Measurements from ENCODE around the gene CCDC149.

The CCDC149 gene

DNA sequence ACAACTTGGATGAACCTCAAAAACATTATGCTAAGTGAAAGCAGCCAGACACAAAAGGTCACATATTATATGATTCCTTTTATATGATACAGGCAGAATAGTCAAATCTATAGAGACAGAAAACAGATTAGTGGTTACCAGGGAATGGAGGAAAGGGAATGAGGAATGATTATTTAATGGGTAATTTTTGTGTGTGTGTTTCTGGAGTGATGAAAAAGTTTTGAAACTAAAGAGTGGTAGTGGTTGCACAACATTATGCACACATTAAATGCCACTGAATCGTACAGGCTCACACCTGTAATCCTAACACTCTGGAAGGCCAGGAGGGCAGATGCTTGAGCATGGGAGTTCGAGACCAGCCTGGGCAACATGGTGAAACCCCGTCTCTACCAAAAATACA is 137.1 kb downstream of the CCDC149 start:
- DNase-seq (ENCODE audit: low spot score), result no peak

DNA sequence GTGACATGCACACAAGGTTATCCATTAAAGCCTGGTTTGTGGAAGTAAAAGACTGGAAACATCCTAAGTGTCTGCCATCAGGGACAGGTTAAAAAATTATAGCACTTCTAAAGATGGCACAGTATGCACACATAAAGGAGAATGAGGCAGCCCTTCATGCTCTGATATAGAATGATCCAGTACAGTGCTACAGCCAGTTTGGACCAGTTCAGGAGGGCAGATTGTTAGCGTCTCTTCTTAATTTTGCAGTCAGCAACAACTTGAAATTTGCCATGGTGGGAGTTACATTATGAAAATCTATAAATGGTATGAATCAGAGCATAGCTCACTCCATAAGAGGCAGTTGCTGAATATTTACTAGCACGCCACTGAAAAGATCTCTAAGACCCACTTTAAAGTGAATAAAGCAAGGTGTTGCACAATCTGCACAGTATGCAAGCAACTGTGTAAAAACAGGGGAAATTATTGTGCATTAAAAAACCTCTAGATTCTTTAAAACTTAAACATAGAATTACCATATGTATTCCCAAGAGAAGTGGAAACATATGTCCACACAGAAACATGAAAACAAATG is 137.7 kb downstream of the CCDC149 start:
- DNase-seq (ENCODE audit: low spot score), result no peak

DNA sequence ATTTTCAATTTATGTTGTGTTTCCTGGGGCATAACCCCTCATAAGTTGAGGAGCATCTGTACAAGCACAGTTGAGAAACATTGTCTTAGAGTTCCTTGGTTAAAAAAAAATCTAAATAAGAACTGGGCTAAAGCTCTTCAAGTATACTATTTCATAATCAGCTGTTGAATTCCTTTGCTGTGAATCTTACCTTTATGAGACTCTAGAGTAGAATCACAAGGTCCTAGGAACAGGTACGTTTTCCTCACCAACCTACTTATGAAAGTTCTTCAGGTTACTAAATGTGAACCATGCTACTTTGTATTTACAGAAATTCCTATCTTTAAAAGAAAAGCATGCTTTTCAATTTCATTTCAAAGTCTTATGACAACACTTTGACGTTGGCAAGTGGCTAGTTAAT is 138.4 kb downstream of the CCDC149 start:
- no peak for DNase-seq (ENCODE audit: low spot score)

DNA sequence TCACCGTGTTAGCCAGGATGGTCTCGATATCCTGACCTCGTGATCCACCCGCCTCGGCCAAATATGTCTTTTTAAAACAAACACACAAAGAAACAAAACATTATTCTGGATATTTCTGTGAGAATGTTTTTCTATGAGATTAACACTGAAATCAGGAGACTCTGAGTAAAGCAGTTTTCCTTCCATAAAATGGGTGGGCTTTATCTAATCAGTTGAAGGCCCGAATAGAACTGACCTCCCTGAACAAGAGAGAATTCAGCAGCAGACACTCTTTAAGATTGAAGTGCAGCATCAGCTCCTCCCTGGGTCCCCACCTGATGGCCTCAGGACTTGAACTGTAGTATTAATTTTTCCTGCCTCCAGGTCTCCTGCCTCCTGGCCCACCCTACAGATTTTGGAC is 139.9 kb downstream of the CCDC149 start:
- no peak for DNase-seq (ENCODE audit: low spot score)

DNA sequence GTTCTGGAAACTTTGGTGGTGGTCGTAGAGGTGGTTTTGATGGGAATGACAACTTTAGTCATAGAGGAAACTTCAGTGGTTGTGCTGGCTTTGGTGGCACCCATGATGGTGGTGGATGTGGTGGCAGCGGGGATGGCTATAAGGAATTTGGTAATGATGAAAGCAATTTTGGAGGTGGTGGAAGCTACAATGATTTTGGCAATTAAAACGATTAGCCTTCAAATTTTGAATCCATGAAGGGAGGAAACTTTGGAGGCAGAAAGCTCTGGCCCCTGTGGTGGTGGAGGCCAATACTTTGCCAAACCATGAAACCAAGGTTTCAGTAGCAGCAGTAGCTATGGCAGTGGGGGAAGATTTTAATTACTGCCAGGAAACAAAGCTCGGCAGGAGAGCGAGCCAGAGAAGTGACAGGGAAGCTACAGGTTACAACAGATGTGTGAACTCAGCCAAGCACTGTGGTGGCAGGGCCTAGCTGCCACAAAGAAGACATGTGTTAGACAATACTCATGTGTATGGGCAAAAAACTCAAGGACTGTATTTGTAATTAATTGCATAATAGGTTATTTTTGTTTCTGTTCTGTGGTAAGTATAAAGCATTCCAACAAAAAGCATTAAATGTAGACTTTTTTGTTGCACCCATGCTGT is 140.7 kb downstream of the CCDC149 start:
- DNase-seq (ENCODE audit: low spot score), result no peak

DNA sequence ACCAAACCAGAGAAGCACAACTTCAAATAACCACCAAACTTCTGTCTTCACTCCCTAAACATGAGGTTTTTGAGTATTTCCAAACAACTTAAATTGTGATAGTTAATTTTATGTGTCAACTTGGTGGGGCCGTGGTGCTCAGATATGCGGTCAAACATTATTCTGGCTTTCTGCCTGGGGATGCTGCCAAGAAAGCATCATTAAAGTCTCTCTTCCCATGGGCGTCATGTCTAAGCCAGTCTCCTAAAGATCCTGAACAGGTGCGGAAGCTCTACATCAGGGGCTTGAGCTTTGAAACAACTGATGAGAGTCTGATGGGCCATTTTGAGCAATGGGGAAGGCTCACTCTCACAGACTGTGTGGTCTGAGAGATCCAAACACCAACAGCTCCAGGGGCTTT is 141.6 kb downstream of the CCDC149 start:
- DNase-seq (ENCODE audit: low spot score), result no peak

DNA sequence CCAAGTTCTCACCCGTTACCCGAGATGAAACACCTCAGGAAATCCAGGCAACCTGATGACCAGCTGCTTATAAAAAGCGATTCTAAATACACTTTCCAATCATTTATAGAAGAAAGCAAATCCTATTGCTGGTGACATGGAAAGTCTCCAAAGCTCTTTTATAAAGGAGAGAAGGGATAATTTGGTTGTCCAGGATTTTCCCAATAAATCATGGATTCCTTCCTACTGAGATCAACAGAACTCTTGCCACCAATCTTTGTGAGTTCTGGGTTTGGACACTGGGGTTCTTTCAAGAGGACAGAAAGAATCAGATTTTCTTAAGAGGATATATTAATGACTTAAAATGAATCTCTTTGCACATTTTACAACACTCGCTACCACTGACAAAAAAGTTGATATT is 142.2 kb downstream of the CCDC149 start:
- DNase-seq (ENCODE audit: low spot score), result no peak

DNA sequence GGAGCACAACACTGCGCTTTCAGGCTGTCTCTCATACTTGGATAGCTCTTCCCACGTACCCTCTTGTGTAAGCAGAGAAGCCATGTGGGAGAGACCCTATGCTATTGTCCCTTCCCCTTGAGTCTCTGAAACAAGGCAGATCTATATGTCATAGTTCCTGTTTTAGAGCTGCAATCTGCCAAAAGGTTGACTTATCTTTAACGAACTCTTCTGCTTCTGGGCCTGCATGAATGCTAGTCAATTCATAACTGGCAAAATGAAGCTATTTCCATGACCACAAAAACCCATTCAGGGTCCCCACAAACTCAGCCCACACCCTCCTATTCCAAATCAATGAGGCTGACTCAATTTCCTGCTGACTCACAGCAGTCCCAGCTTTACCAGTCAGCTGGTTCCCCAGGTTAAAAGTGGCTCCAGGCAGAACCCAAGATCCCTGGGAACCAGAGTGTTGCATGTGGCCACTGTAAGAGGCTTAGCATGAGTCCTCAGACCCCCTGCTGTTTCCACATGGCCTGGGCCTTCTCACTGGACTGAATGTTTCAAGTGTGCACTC is 142.7 kb downstream of the CCDC149 start:
- peak; percentile 66 for DNase-seq (ENCODE audit: low spot score)

DNA sequence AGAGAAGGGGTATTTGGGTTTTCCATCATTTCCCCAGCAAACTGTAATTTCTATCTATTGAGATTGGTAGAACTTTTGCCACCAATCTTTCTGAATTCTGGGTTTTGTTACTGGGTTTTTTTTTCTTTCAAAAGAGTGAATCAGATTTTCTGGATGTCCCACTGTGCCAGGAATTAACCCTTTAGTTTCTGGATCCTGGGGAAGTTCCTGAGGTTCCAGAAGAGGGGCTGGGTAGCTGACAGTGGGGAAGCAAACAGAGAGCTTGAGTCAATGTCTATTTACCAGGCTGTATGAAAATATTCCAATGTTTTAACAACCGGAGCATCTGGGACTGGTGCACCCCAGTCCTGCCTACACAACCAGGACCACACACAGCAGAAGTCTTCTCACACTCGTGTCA is 143.3 kb downstream of the CCDC149 start:
- no peak for DNase-seq (ENCODE audit: low spot score)

DNA sequence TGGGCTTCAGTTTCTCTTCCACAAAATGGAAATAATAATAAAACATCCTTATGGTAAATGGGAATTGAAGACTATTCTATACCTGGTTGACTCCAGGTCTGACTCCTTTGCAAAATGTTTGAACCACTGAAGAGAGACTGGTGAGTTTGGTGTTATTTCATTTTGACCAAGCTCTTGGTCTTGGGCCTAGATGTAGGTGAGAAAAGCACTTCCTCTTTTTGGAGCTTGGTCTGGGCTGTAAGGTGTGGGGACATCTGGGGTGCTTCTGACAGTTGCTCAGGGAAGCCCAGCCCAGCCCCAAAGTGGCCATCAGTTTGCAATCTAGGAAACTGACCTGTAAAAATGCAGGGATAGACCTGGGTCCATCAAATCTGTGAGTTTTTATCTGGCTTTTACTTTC is 144.2 kb downstream of the CCDC149 start:
- no peak for DNase-seq (ENCODE audit: low spot score)

DNA sequence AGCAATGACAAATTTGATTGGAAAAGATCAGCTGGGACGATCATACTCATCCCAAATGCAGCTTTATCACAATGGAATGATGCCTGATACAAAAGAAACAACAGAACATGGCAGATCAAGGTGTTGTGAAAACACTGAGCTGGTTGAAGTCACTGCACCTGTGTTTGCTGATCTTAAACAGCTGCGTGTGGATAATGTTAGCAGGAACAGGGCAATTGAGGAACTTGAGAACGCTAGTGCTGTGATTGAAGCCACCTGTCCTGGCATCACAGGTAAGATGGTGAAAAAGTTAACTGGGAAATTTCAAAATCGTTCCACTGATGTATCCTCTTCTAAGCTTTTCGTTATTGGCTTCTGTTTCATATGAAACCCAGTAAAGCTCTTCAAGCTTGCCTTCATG is 144.8 kb downstream of the CCDC149 start:
- no peak for DNase-seq (ENCODE audit: low spot score)

DNA sequence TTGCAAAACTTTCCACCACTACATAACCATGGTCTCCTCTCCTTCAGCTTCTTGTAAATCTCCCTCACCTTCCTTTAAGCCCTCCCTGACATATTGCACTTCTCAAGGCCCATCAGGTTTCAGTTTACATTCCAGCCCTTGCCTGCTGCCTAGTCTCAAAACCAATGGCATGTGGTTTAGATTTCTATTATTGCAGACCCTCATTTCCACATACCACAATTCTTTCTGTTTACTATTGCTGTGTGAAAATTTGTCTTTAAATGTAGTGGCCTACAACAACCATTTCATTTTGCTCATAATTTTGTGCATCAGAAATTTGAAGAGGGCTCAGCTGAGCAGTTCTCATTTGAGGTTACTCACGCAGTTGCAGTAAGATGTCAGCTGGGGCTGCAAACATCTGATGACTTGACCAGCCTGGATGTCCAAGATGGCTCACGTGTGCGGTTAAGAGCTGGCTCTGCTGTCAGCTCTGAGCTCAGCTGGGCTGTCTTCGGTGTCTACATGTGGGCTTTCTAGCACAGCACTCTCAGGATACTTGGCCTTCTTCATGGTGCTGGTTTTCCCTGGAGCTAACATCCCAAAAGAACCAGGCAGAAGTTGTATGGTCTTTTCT is 147.4 kb downstream of the CCDC149 start:
- peak; percentile 53 for DNase-seq (ENCODE audit: low spot score)

DNA sequence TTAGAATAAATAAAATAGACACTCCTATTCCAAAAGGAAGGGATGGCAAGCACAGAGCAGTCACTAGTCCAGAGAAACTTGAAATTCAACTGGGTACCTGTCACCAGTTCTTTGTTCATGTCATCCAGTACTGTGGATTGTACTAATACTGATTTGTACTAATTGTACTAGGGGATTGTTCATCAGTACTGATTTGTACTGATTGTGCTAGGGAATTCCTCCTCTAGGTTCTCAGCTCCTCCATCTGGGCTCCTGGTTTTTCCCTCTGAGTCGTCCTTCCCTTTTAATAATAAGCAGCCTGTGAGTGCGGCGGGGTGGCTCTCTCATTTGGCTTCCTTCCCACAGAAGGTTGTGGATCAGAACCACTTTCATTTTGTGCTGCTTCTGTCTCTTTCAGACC is 148.5 kb downstream of the CCDC149 start:
- DNase-seq (ENCODE audit: low spot score), result no peak

DNA sequence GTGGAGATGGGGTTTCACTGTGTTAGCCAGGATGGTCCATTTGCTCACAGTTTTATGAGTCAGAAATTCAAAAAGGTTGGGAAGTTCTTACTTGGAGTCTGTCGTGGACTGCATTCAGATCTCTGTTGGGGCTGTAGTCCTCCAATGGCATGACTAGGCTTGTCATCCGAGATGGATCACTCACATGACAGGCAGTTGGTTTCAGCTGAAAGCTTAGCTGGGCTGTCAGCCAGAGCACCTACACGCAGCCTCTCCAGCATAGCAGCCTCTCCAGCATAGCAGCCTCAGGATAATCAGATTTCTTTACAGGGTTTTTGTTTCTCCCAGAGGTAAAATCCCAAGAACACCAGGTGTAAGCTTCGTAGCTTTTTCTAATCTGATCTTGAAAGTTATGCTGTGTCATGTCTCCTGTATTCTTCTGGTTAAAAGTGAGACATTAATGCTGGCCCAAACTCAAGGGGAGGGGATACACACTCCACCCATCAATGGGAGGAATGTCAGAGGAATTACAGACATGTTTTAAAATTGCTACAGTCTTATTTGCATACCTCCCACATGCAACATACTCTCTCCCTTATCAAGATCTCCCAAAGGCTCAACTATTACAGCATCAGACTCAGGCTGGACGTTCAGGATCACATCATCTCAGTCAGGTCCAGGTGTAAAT is 149.1 kb downstream of the CCDC149 start:
- DNase-seq (ENCODE audit: low spot score), result no peak
